ENCODE data around the gene PELO. TPM values are rescaled to one million over a fixed set of nuclear protein-coding genes. Genes with fewer than 3 reads are reported as not detected.
A peak's percentile ranks its signal among the peaks of the same experiment; 100 is the strongest.

The PELO gene
- total and polyA plus RNA-seq, 7 experiments from 2014 or later, result 4.6 to 16.8 (median 8.4) TPM

DNA sequence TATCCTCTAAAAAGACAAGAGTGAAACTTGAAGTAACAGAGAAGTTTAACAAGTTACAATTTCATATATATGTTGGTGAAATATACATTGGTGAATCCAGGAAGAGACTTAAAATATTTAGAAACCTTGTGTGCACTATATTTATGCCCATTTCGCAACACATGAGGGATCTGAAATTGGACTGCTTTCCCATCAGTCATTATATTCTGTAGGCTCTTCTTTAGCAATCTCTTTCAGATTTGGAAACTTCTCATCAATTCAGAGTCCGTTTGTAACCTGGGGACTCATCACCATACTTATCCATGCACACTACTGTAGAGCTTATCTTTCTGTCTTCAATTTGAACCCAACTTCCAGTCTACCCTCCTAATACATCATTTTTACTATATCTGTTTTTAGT lies 2.1 kb downstream of the PELO start:
- H3K9me3 ChIP-seq (ENCODE audit: control insufficient read depth in 2 of 3, low read length in 3 of 3), result no peaks in the 10 kb centered on the region
- Mint-ChIP-seq H3K4me3 (peak overlapping the region in 3 of 10 donors; percentile 7 to 92 (median 11)), H3K9me3 (no peaks in the 10 kb centered on the region), H3K27ac (peak overlapping the region in 4 of 9 donors; percentile 0 to 76 (median 8)), H3K27me3 (peaks cover 0 to 48% (median 3%) of the 10 kb centered on the region in 5 donors), H3K4me1 (peaks cover 16 to 40% (median 29%) of the 10 kb centered on the region in 7 donors), H3K36me3 (peaks cover 0 to 9% (median 0%) of the 10 kb centered on the region in 5 donors)
- ChIA-PET POLR2A (interaction anchor here (0.6 to 4.1 kb wide), 3 partner anchors 10 to 62 kb away, joined by 4 to 19 read pairs (median 5); no protein-coding TSS in a partner anchor), CTCF (interaction anchor here (0.9 to 1.6 kb wide), 3 partner anchors 9 to 163 kb away, joined by 3 to 7 read pairs (median 4); no protein-coding TSS in a partner anchor)
- H3K27ac ChIP-seq (ENCODE audit: low read depth, low read length), result no peak overlapping the region
- no peaks in the 10 kb centered on the region for H3K27me3 ChIP-seq (ENCODE audit: control insufficient read depth in 2 of 2, insufficient read depth in 2 of 2, low read length in 2 of 2)
- no peak for ATAC-seq
- no peak for DNase-seq
- H3K36me3 ChIP-seq (ENCODE audit: control insufficient read depth in 2 of 3, insufficient read depth in 3 of 3, low read length in 3 of 3), result no peaks in the 10 kb centered on the region
- peaks cover 0 to 15% of the 10 kb centered on the region in 2 donors for H3K4me1 ChIP-seq (ENCODE audit: control insufficient read depth in 2 of 2, insufficient read depth in 2 of 2, low read length in 2 of 2)
- H3K4me3 ChIP-seq (ENCODE audit: low read length), result no peak overlapping the region
- intact Hi-C loops (cut with micrococcal nuclease), result loop anchor here in 1 of 2 donors (5.0 kb wide), 1 partner anchor 63 kb away; no protein-coding TSS in a partner anchor

DNA sequence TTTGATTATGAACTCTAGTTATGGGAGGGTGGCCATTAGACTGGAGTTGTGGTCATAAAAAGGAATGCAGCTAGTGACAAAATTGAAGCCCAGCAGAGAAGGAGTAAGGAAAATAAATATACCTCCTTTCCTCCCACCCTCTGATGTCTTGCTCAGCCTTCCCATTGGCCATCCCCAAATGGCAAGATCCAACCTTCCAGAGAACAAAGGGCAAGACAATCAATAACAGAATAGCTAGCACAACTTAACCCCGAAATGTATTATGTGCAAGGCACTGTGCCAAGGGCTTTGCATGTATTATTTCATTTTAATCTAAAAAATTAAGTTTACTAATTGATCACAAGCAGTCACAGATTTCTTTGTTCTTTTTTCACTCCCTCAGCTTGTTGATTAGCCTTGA lies 3.6 kb downstream of the PELO start:
- CTCF ChIA-PET, result no interaction called here
- Histone ChIP-seq H3K9me3 (ENCODE audit: control insufficient read depth in 2 of 3, low read length in 3 of 3) (no peaks in the 10 kb centered on the region), H3K27me3 (ENCODE audit: control insufficient read depth in 2 of 2, insufficient read depth in 2 of 2, low read length in 2 of 2) (no peaks in the 10 kb centered on the region), H3K36me3 (ENCODE audit: control insufficient read depth in 2 of 3, insufficient read depth in 3 of 3, low read length in 3 of 3) (no peaks in the 10 kb centered on the region), H3K4me3 (ENCODE audit: low read length) (no peak overlapping the region), H3K4me1 (ENCODE audit: control insufficient read depth in 2 of 2, insufficient read depth in 2 of 2, low read length in 2 of 2) (peaks cover 0 to 15% of the 10 kb centered on the region in 2 donors), H3K27ac (ENCODE audit: low read depth, low read length) (no peak overlapping the region)
- Mint-ChIP-seq H3K36me3 (peaks cover 0 to 9% (median 0%) of the 10 kb centered on the region in 5 donors), H3K4me3 (no peak overlapping the region), H3K4me1 (peaks cover 14 to 38% (median 27%) of the 10 kb centered on the region in 7 donors), H3K27me3 (peaks cover 0 to 42% (median 0%) of the 10 kb centered on the region in 5 donors), H3K27ac (no peak overlapping the region), H3K9me3 (no peaks in the 10 kb centered on the region)
- DNase-seq, result no peak
- intact Hi-C loops (cut with micrococcal nuclease), result no loop called here
- POLR2A ChIA-PET, result interaction anchor here (4.1 kb wide), 1 partner anchor 9 kb away, joined by 19 read pairs; no protein-coding TSS in a partner anchor
- ATAC-seq, result no peak

- ChIA-PET POLR2A (no interaction called here), CTCF (interaction anchor here (0.6 to 2.0 kb wide), 2 partner anchors 57 to 121 kb away, joined by 3 to 4 read pairs; no protein-coding TSS in a partner anchor)
- Mint-ChIP-seq H3K9me3 (no peaks in the 10 kb centered on the region), H3K4me3 (no peak overlapping the region), H3K36me3 (peaks cover 0 to 15% (median 0%) of the 10 kb centered on the region in 5 donors), H3K27ac (no peak overlapping the region), H3K4me1 (peaks cover 17 to 45% (median 32%) of the 10 kb centered on the region in 7 donors), H3K27me3 (peaks cover 0 to 23% (median 0%) of the 10 kb centered on the region in 5 donors)
- DNase-seq, result no peak
- Histone ChIP-seq H3K4me3 (ENCODE audit: low read length) (no peak overlapping the region), H3K4me1 (ENCODE audit: control insufficient read depth in 2 of 2, insufficient read depth in 2 of 2, low read length in 2 of 2) (peaks cover 5 to 9% of the 10 kb centered on the region in 2 donors), H3K9me3 (ENCODE audit: control insufficient read depth in 2 of 3, low read length in 3 of 3) (no peaks in the 10 kb centered on the region), H3K27ac (ENCODE audit: low read depth, low read length) (no peak overlapping the region), H3K36me3 (ENCODE audit: control insufficient read depth in 2 of 3, insufficient read depth in 3 of 3, low read length in 3 of 3) (no peaks in the 10 kb centered on the region), H3K27me3 (ENCODE audit: control insufficient read depth in 2 of 2, insufficient read depth in 2 of 2, low read length in 2 of 2) (no peaks in the 10 kb centered on the region)
- intact Hi-C loops (cut with micrococcal nuclease), result no loop called here
- no peak for ATAC-seq
Observed at GRCh38 chr5:52794519-52794918, 6.8 kb downstream of the PELO start.

GRCh38 chr5:52796031-52796430 lies 8.3 kb downstream of the PELO start:
- ATAC-seq (no peak), DNase-seq (no peak)
- POLR2A ChIA-PET, result interaction anchor here (1.0 to 1.3 kb wide), 2 partner anchors 9 to 70 kb away, joined by 4 to 7 read pairs; no protein-coding TSS in a partner anchor
- no peaks in the 10 kb centered on the region for H3K9me3 Mint-ChIP-seq
- intact Hi-C loops (cut with micrococcal nuclease), result no loop called here
- Histone ChIP-seq H3K4me3 (ENCODE audit: low read length) (no peak overlapping the region), H3K9me3 (ENCODE audit: control insufficient read depth in 2 of 3, low read length in 3 of 3) (no peaks in the 10 kb centered on the region), H3K36me3 (ENCODE audit: control insufficient read depth in 2 of 3, insufficient read depth in 3 of 3, low read length in 3 of 3) (no peaks in the 10 kb centered on the region), H3K27me3 (ENCODE audit: control insufficient read depth in 2 of 2, insufficient read depth in 2 of 2, low read length in 2 of 2) (no peaks in the 10 kb centered on the region), H3K27ac (ENCODE audit: low read depth, low read length) (no peak overlapping the region), H3K4me1 (ENCODE audit: control insufficient read depth in 2 of 2, insufficient read depth in 2 of 2, low read length in 2 of 2) (peaks cover 11 to 12% of the 10 kb centered on the region in 2 donors)
- H3K4me3 Mint-ChIP-seq, result no peak overlapping the region
- H3K4me1 Mint-ChIP-seq, result peaks cover 28 to 47% (median 33%) of the 10 kb centered on the region in 7 donors
- no peak overlapping the region for H3K27ac Mint-ChIP-seq
- H3K36me3 Mint-ChIP-seq, result peaks cover 0 to 18% (median 0%) of the 10 kb centered on the region in 5 donors
- CTCF ChIA-PET, result interaction anchor here (0.5 to 2.0 kb wide), 4 partner anchors 9 to 119 kb away, joined by 3 to 7 read pairs (median 6); partner anchors contain the start of genes ITGA1 and PELO
- H3K27me3 Mint-ChIP-seq, result peaks cover 0 to 16% (median 0%) of the 10 kb centered on the region in 5 donors

GRCh38 chr5:52796516-52797103 lies 8.9 kb downstream of the PELO start:
- POLR2A ChIA-PET, result interaction anchor here (1.3 kb wide), 1 partner anchor 71 kb away, joined by 4 read pairs; no protein-coding TSS in a partner anchor
- no peaks in the 10 kb centered on the region for H3K9me3 Mint-ChIP-seq

DNA sequence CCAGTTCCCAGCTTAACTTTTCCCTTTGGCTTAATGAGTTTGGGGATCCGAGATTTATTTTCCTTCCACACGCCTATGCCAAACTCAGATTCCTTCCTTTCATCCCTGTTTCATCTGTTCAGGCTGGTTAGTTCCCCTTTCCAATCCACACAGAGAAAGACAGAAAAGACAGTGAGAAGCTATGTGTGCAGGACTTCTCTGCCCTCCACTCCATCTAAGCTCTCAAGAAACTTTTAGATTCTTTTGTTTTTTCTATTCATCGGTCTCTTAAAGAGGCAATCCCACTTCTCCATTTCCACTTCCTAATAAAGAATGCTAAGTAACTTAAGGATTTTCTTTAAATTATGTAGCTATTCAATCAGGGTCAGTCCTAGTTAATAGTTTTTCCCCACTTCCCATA lies 11.2 kb downstream of the PELO start:
- H3K9me3 ChIP-seq (ENCODE audit: control insufficient read depth in 2 of 3, low read length in 3 of 3), result no peaks in the 10 kb centered on the region
- no peaks in the 10 kb centered on the region for H3K9me3 Mint-ChIP-seq
- ATAC-seq, result no peak
- DNase-seq, result no peak
- peak overlapping the region; percentile 89 to 98 (median 95) for H3K27ac Mint-ChIP-seq
- H3K36me3 ChIP-seq (ENCODE audit: control insufficient read depth in 2 of 3, insufficient read depth in 3 of 3, low read length in 3 of 3), result no peaks in the 10 kb centered on the region
- peaks cover 25 to 26% of the 10 kb centered on the region in 2 donors for H3K4me1 ChIP-seq (ENCODE audit: control insufficient read depth in 2 of 2, insufficient read depth in 2 of 2, low read length in 2 of 2)
- H3K27me3 Mint-ChIP-seq, result peaks cover 0 to 11% (median 0%) of the 10 kb centered on the region in 5 donors
- no peaks in the 10 kb centered on the region for H3K27me3 ChIP-seq (ENCODE audit: control insufficient read depth in 2 of 2, insufficient read depth in 2 of 2, low read length in 2 of 2)
- intact Hi-C loops (cut with micrococcal nuclease), result loop anchor here (1.0 to 2.0 kb wide), 4 partner anchors 12 to 106 kb away; partner anchors contain the start of genes ITGA1 (in 1 of the 2) and PELO (in 1 of the 2)
- ChIA-PET POLR2A (interaction anchor here (0.7 to 3.2 kb wide), 11 partner anchors 8 to 133 kb away, joined by 3 to 19 read pairs (median 4); partner anchors contain the start of genes ITGA1 and PELO), CTCF (interaction anchor here (0.8 to 3.3 kb wide), 6 partner anchors 10 to 108 kb away, joined by 3 to 8 read pairs (median 6); partner anchors contain the start of genes ITGA1 and PELO)
- H3K36me3 Mint-ChIP-seq, result peaks cover 0 to 24% (median 0%) of the 10 kb centered on the region in 5 donors
- peak overlapping the region; percentile 88 for H3K4me3 ChIP-seq (ENCODE audit: low read length)
- H3K4me1 Mint-ChIP-seq, result peaks cover 34 to 76% (median 52%) of the 10 kb centered on the region in 7 donors
- H3K4me3 Mint-ChIP-seq, result peak overlapping the region; percentile 92 to 99 (median 98)
- peak overlapping the region; percentile 78 for H3K27ac ChIP-seq (ENCODE audit: low read depth, low read length)

More at GRCh38 chr5:52796516-52797103, 8.9 kb downstream of the PELO start:
- DNase-seq (no peak), ATAC-seq (no peak)
- peaks cover 0 to 14% (median 0%) of the 10 kb centered on the region in 5 donors for H3K27me3 Mint-ChIP-seq
- no peaks in the 10 kb centered on the region for H3K36me3 ChIP-seq (ENCODE audit: control insufficient read depth in 2 of 3, insufficient read depth in 3 of 3, low read length in 3 of 3)
- intact Hi-C loops (cut with micrococcal nuclease), result no loop called here
- H3K4me1 ChIP-seq (ENCODE audit: control insufficient read depth in 2 of 2, insufficient read depth in 2 of 2, low read length in 2 of 2), result peaks cover 17 to 18% of the 10 kb centered on the region in 2 donors
- no peaks in the 10 kb centered on the region for H3K9me3 ChIP-seq (ENCODE audit: control insufficient read depth in 2 of 3, low read length in 3 of 3)
- H3K27ac Mint-ChIP-seq, result peak overlapping the region in 2 of 9 donors; percentile 17 to 29
- H3K4me3 Mint-ChIP-seq, result peak overlapping the region in 1 of 10 donors; percentile 1
- H3K4me1 Mint-ChIP-seq, result peaks cover 32 to 52% (median 39%) of the 10 kb centered on the region in 7 donors
- no peak overlapping the region for H3K4me3 ChIP-seq (ENCODE audit: low read length)
- no peaks in the 10 kb centered on the region for H3K27me3 ChIP-seq (ENCODE audit: control insufficient read depth in 2 of 2, insufficient read depth in 2 of 2, low read length in 2 of 2)
- CTCF ChIA-PET, result interaction anchor here (1.2 to 2.0 kb wide), 3 partner anchors 9 to 119 kb away, joined by 3 to 7 read pairs (median 4); partner anchors contain the start of genes ITGA1 and PELO
- peaks cover 0 to 22% (median 0%) of the 10 kb centered on the region in 5 donors for H3K36me3 Mint-ChIP-seq
- no peak overlapping the region for H3K27ac ChIP-seq (ENCODE audit: low read depth, low read length)

Measured in naive thymus-derived CD4-positive, alpha-beta T cell (primary cell).